IPS-20b (cell line): Measurements from ENCODE around the gene PDE2A.

ENCODE experiments used
- H3K27ac ChIP-seq: one replicate; pipeline ENCODE4 v1.5.1; 2013; ENCODE audit warnings: low read length
- H3K27me3 ChIP-seq: 2 replicates; pipeline ENCODE4 v1.6.1; 2013; ENCODE audit warnings: mild to moderate bottlenecking, low read length, inconsistent platforms; ENCODE audit not compliant: insufficient read depth
- H3K36me3 ChIP-seq: 2 replicates; pipeline ENCODE4 v1.6.1; 2013; ENCODE audit warnings: low read depth, mild to moderate bottlenecking, inconsistent platforms, low read length, moderate library complexity; ENCODE audit not compliant: insufficient read depth
- H3K4me1 ChIP-seq: 2 replicates; pipeline ENCODE4 v1.6.1; 2013; ENCODE audit warnings: mild to moderate bottlenecking, control low read depth, inconsistent platforms, low read length, moderate library complexity; ENCODE audit not compliant: insufficient read depth
- H3K4me3 ChIP-seq: 2 replicates; pipeline ENCODE4 v1.5.1; 2013; ENCODE audit warnings: mild to moderate bottlenecking, low read length, inconsistent platforms
- H3K9ac ChIP-seq: 2 replicates; pipeline ENCODE4 v1.6.1; 2013; ENCODE audit warnings: low read depth, mild to moderate bottlenecking, inconsistent platforms, low read length, moderate library complexity
- H3K9me3 ChIP-seq: 2 replicates; pipeline ENCODE4 v1.6.1; 2013; ENCODE audit warnings: mild to moderate bottlenecking, low read depth, low read length, inconsistent platforms; ENCODE audit not compliant: insufficient read depth

Gene PDE2A

DNA sequence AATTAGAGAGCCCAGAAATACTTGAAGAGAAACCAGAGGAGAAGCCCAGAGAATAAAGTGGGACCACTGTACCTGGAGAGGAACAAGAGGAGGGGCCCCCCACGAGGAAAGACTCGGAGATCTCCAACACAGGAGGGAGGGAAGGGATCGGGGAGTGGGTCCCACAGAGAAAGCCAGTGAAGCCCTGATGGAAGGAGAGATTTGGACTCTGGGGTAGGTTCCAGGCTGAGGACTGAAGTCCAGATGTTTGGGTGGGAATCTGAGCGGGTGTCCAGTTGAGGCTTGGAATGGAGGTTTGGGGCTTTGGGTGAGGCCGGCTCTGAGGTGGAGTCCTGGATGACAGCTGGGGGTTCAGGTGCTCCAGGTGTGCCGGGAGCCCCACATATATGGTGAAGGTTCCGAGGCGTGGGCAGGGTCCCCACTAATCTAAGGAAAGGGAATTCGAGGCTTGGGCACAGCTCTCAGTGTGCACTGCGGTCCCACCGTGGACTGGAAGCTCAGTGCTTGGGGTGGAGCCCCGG, 32.6 kb downstream of the PDE2A start:
- no peak overlapping the region for H3K9ac ChIP-seq
- H3K4me3 ChIP-seq, result peak overlapping the region; percentile 51; the same call in 1 of the 2 replicates
- no peaks in the 10 kb centered on the region for H3K36me3 ChIP-seq
- H3K9me3 ChIP-seq, result no peaks in the 10 kb centered on the region
- H3K27me3 ChIP-seq, result peaks cover 72% of the 10 kb centered on the region
- no peak overlapping the region for H3K27ac ChIP-seq
- H3K4me1 ChIP-seq, result no peaks in the 10 kb centered on the region; the same call in 1 of the 2 replicates

DNA sequence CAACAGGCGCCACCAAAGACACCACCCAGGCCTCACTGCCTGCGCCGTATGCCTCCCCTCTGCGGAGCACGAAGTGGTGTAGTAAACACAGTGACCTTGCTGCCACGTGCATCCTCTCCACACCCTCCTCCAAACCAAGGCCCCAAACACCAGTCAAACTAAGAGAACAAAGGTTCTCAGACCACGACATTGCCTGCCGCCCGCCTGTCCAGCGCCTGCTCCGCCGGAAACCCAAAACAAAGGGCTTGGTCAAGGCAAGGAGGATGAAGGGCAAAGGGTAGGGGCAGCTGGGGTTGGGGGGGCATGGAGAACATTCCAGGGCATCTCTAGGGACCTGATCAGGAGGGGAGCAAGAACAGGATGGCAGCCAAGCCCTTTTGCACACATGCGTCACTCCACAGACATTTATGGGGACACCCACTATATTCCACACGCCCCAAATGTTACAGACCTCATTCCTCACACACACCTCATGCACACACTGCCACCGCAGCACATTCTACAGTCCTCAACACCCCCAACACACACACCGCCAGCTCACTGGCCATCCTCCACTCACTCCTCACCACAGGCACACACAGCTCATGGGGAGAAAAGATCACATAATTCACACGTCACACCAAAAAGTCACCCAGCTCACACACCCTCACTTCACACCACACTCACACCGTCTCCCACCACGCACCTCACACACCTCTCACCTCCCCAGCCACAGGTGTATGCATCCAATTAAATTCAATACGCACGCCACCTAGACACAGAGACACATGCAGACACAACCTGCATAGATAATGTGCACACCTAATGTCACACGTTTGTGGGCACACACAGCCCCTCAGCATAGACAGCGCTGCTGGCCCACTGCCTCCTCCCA, 34.5 kb downstream of the PDE2A start:
- no peaks in the 10 kb centered on the region for H3K36me3 ChIP-seq
- H3K27me3 ChIP-seq, result peaks cover 72% of the 10 kb centered on the region
- H3K4me3 ChIP-seq, result no peak overlapping the region
- no peak overlapping the region for H3K9ac ChIP-seq
- no peak overlapping the region for H3K27ac ChIP-seq
- H3K4me1 ChIP-seq, result peaks cover 8% of the 10 kb centered on the region; the same call in 1 of the 2 replicates
- no peaks in the 10 kb centered on the region for H3K9me3 ChIP-seq

DNA sequence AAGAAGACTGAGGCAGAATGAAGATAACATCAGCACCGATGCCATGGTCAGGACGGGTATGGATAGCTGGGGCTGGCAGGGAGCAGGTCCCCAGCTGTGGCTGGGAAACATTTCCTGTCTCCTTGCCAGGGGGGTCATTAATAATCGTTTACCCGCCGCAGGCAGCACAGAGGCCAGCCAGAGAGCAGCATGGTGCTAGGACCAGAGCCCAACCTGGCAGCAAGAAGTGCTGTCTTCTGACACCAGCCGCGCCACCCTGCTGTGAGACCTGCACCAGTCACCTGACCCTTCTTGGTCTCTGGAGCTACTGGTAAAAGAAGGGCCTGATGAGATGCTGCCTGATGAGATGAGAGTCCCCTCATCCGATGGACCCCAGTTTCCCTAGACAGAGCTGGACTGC, 36.3 kb downstream of the PDE2A start:
- no peaks in the 10 kb centered on the region for H3K36me3 ChIP-seq
- no peak overlapping the region for H3K9ac ChIP-seq
- H3K27ac ChIP-seq, result no peak overlapping the region
- peaks cover 63% of the 10 kb centered on the region for H3K27me3 ChIP-seq
- no peak overlapping the region for H3K4me3 ChIP-seq
- H3K9me3 ChIP-seq, result no peaks in the 10 kb centered on the region
- H3K4me1 ChIP-seq, result peaks cover 8% of the 10 kb centered on the region; the same call in 1 of the 2 replicates

DNA sequence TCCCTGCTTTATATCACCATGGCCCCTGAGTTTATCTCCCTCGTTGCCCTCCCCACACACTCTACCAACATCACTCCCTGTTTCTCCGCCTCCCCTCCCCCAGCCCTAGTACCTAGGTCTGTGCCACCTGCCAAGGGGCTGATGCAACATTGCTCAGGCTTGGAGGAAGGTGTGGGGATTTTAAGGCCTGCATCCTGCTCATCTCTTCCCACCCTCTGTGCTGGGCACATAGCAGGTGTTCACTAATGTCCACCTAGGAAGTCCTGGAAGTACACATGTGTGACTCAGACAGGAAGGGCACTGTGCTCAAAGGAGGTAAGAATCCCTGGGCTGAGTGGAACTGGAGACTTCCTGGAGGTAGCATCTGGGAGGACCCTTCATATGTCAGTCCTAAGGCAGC, 37.0 kb downstream of the PDE2A start:
- Histone ChIP-seq H3K9ac (no peak overlapping the region), H3K27me3 (peaks cover 57% of the 10 kb centered on the region), H3K27ac (no peak overlapping the region), H3K4me1 (peaks cover 8% of the 10 kb centered on the region; the same call in 1 of the 2 replicates), H3K9me3 (no peaks in the 10 kb centered on the region), H3K4me3 (no peak overlapping the region), H3K36me3 (no peaks in the 10 kb centered on the region)

DNA sequence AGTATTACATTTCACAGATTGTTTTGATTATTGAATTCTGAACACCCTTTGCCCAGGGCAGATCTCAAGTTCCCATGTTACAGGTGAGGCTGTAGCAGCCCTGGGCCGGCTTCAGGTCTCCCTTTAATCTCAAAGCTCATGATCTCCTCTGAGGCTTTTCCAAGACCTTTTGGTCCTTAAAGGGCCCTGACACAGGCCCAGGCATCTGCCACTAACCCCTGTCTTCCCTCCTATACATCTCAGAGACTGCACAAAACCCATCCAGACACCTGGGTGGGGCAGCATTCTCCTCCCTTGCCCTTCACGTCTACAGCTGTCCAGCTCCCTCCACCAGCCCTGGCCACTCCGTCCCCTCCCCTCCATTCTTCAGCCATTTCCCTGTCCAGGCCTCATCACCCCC, 37.8 kb downstream of the PDE2A start:
- no peak overlapping the region for H3K9ac ChIP-seq
- H3K4me1 ChIP-seq, result peaks cover 8% of the 10 kb centered on the region; the same call in 1 of the 2 replicates
- no peak overlapping the region for H3K27ac ChIP-seq
- peaks cover 49% of the 10 kb centered on the region for H3K27me3 ChIP-seq
- H3K4me3 ChIP-seq, result no peak overlapping the region
- H3K9me3 ChIP-seq, result no peaks in the 10 kb centered on the region
- H3K36me3 ChIP-seq, result no peaks in the 10 kb centered on the region

DNA sequence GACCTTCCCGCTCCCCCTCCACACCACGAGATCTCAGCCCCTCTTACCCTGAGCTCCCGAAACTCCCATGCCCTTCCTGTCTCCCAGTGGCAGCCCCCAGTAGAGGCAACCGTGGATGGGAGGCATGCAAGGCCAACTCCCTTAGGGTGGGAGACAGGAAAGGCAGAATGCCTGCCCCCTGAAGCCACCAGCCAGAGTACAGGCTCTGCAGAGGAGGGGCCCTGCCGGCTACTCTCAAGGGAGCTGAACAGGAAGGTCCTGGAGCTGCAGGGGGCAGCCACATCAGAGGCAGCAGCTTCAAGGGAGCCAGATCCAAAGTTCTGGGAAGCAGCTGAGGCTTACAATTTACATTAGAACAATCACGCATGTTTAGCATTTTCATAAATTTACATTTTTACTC, 38.3 kb downstream of the PDE2A start:
- H3K27ac ChIP-seq, result no peak overlapping the region
- no peak overlapping the region for H3K4me3 ChIP-seq
- H3K9ac ChIP-seq, result no peak overlapping the region
- no peaks in the 10 kb centered on the region for H3K9me3 ChIP-seq
- peaks cover 8% of the 10 kb centered on the region; the same call in 1 of the 2 replicates for H3K4me1 ChIP-seq
- H3K36me3 ChIP-seq, result no peaks in the 10 kb centered on the region
- peaks cover 45% of the 10 kb centered on the region for H3K27me3 ChIP-seq

DNA sequence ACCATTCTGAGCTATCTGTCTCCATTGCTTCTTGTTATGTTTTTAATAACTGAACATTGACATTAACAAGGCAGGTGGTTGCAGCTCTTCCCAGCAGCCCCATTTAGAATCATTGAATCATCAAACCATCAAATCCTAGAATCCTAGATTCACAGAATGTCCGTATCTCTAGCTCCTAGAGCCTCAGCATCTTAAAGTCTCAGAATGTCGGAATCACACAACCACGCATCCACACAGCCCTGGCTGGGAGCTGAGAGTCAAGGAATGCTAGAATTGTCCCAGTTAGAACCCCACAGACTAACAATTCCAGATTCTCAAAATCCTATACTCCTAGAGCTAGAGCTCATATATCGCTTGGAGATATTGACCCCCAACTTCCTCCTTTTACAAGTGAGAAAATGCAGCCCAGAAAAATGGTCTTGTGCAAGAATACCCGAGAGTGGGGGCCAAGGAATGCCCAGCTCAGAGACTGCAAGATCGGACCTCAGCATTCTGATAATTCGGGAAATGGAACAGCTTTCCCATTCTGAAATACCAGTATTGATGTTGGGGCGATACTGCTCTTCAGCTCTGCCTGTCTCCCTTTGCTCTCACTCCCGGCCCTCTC, 38.8 kb downstream of the PDE2A start:
- peaks cover 39% of the 10 kb centered on the region for H3K27me3 ChIP-seq
- H3K27ac ChIP-seq, result no peak overlapping the region
- H3K9me3 ChIP-seq, result no peaks in the 10 kb centered on the region
- H3K4me1 ChIP-seq, result peaks cover 8% of the 10 kb centered on the region; the same call in 1 of the 2 replicates
- H3K4me3 ChIP-seq, result no peak overlapping the region
- no peak overlapping the region for H3K9ac ChIP-seq
- H3K36me3 ChIP-seq, result no peaks in the 10 kb centered on the region

DNA sequence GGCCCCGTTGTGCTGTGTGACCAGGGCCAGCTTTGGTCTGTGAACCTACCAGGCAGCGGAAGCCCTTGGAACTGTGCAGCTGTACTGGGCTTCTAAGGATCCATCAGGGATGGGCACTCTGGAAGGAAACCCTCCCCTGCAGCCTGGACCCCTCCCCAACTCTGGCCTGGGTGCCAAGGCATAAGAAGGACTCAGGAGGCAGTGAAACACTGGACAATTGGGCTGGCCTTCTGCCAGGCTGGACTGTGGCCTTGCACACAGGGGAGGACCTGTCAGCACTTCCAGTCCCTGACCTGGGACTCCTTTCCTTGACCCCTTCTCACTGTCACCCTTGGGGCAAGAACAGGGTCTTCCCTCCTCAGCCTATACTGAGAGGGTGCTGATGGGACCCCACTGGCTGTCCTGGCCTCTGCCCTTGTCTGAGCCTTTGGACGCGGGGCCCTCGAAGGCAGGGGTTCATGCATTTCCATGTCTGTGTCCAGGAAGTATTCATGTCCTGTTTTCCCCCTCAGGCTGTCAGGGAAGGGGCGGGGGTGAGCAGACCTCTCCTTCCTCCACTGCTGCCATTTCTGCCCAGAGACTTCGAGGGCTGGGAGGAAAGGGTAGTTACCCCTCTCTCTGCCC, 39.6 kb downstream of the PDE2A start:
- H3K36me3 ChIP-seq, result no peaks in the 10 kb centered on the region
- peaks cover 8% of the 10 kb centered on the region; the same call in 1 of the 2 replicates for H3K4me1 ChIP-seq
- H3K27me3 ChIP-seq, result peaks cover 31% of the 10 kb centered on the region
- H3K4me3 ChIP-seq, result no peak overlapping the region
- H3K27ac ChIP-seq, result no peak overlapping the region
- H3K9ac ChIP-seq, result no peak overlapping the region
- no peaks in the 10 kb centered on the region for H3K9me3 ChIP-seq

DNA sequence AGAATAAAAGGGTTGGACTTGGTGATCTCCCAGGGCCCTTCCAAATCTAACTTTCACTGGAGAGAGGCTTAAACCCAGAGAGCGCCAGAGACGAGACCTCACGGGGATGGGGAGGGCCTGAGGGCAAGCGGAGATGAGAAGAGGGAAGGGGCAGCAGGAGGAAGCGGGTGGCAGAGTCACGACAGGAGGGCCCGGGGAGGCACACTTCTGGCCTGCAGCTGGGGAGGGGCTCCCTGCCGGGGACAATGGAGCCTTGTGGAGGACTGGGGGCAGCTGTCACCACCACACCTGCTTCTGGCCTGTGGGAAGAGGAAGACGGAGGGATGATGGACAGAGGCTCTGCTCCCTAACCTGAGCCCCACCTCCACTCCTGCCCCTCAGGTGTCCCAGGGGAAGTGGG, 40.2 kb downstream of the PDE2A start:
- H3K36me3 ChIP-seq, result no peaks in the 10 kb centered on the region
- H3K4me3 ChIP-seq, result no peak overlapping the region
- H3K4me1 ChIP-seq, result peaks cover 8% of the 10 kb centered on the region; the same call in 1 of the 2 replicates
- H3K27me3 ChIP-seq, result peaks cover 25% of the 10 kb centered on the region
- no peaks in the 10 kb centered on the region for H3K9me3 ChIP-seq
- H3K9ac ChIP-seq, result no peak overlapping the region
- no peak overlapping the region for H3K27ac ChIP-seq

DNA sequence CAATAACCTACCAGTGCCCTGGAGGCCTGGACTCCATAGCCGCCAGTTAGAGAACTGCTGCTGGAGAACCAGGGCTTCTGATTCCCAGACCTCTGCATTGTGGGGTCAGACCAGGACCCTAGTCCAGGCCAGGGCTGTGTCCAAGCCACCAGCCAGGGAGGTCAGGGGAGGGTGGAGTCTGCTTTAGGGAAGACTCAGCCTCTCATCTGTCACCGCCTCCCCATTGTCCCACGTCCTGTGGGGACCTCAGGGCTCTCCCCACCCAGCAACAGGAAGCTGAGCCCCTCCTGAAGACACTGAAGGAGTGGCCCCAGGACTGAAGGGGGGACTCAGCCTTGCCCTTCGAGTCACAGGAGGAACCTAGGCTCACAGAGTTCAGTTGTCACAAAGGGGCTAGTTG, 41.2 kb downstream of the PDE2A start:
- no peaks in the 10 kb centered on the region for H3K36me3 ChIP-seq
- H3K27ac ChIP-seq, result no peak overlapping the region
- H3K9me3 ChIP-seq, result no peaks in the 10 kb centered on the region
- no peak overlapping the region for H3K9ac ChIP-seq
- H3K4me3 ChIP-seq, result no peak overlapping the region
- peaks cover 16% of the 10 kb centered on the region for H3K27me3 ChIP-seq
- peaks cover 8% of the 10 kb centered on the region; the same call in 1 of the 2 replicates for H3K4me1 ChIP-seq

DNA sequence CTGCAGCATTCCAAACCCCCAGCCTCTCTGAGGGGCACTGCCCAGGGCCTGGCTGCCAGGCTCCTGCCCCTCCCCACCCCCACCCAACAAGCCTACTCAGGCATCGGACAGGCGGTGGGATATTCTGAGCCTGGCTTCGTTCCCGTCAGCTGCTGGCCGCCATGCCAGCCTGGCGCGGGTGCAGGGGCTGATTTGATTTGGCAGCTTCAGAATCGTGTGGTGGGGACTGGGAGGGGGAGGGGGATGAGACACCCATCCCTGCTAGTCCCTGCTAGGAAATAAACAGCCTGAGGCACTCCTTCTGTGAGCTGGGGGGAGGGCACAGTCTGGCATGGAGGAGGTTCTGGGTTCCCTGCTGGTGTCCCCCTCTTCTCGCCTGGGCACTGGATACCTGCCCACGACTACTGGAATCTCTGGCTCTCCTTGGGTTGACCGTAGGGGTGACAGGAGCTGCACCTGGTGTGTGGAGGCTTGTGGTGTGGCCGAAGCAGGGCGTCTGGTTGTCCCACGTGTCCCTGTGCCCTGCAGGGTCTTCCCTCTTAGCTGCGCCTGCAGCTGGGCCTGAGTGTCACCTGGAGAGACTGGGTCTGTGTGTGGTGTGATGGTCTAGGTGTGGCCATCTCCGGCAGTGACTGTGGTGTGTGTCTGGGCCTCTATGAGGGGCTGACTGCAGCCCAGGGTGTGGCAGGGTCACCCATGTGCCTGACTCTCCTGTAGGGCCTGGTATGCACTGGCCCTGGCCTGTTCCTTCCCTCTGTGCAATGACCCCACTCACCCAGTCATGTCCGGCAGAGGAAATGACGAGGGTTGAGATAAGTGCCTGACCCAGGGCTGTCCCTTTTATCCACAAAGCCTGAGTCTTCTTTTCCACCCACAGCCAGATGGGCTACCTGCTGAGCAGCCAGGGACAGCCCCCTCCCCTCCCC, 42.2 kb downstream of the PDE2A start:
- Histone ChIP-seq H3K27me3 (peaks cover 9% of the 10 kb centered on the region; the same call in 1 of the 2 replicates), H3K4me1 (peaks cover 8% of the 10 kb centered on the region; the same call in 1 of the 2 replicates), H3K36me3 (no peaks in the 10 kb centered on the region), H3K9ac (no peak overlapping the region), H3K9me3 (no peaks in the 10 kb centered on the region), H3K4me3 (no peak overlapping the region), H3K27ac (no peak overlapping the region)
